Hepatocyte (in vitro differentiated cells): ENCODE measurements around the gene LRP1B. TPM values are rescaled to one million over a fixed set of nuclear protein-coding genes. Genes with fewer than 3 reads are reported as not detected.

Experiments
- DNase-seq: peaks from one replicate; pipeline ENCODE4 v3.0.0-alpha.2; 2016; ENCODE audit warnings: low spot score
- H2AFZ ChIP-seq: fragments of 200-600 bp; sonication (generic); 2 replicates; pipeline ENCODE4 v1.6.0; 2016; ENCODE audit warnings: antibody characterized with exemption, mild to moderate bottlenecking
- H3K27ac ChIP-seq: fragments of 200-600 bp; sonication (generic); 2 replicates; pipeline ENCODE4 v1.5.1; 2016; ENCODE audit warnings: mild to moderate bottlenecking
- H3K27me3 ChIP-seq: fragments of 200-600 bp; sonication (generic); 2 replicates; pipeline ENCODE4 v1.6.1; 2016
- H3K36me3 ChIP-seq: fragments of 200-600 bp; sonication (generic); replicated peaks from 2 replicates; pipeline ENCODE4 v1.5.1; 2016; ENCODE audit warnings: low read depth; ENCODE audit not compliant: insufficient read depth
- H3K4me1 ChIP-seq: fragments of 200-600 bp; sonication (generic); 2 replicates; pipeline ENCODE4 v1.5.1; 2016; ENCODE audit warnings: mild to moderate bottlenecking, moderate library complexity; ENCODE audit not compliant: insufficient read depth
- H3K4me2 ChIP-seq: fragments of 200-600 bp; sonication (generic); 2 replicates; pipeline ENCODE4 v1.6.0; 2016
- H3K4me3 ChIP-seq: fragments of 200-600 bp; sonication (generic); 2 replicates; pipeline ENCODE4 v1.5.1; 2016; ENCODE audit warnings: mild to moderate bottlenecking
- H3K79me2 ChIP-seq: fragments of 200-600 bp; sonication (generic); 2 replicates; pipeline ENCODE4 v1.6.0; 2017; ENCODE audit warnings: mild to moderate bottlenecking
- H3K9me2 ChIP-seq: fragments of 200-600 bp; sonication (generic); replicated peaks from 2 replicates; pipeline ENCODE4 v1.6.0; 2017; ENCODE audit warnings: mild to moderate bottlenecking; ENCODE audit not compliant: insufficient read depth
- H3K9me3 ChIP-seq: fragments of 200-600 bp; sonication (generic); 2 replicates; pipeline ENCODE4 v1.5.1; 2016; ENCODE audit warnings: low read depth, mild to moderate bottlenecking
- H4K20me1 ChIP-seq: fragments of 200-600 bp; sonication (generic); 2 replicates; pipeline ENCODE4 v1.6.0; 2016; ENCODE audit warnings: mild to moderate bottlenecking; ENCODE audit not compliant: insufficient read depth, poor library complexity, severe bottlenecking
- CTCF ChIP-seq: fragments of 200-600 bp; sonication (generic); IDR thresholded peaks from 2 replicates; pipeline ENCODE4 v1.5.1; 2016; ENCODE audit warnings: antibody characterized with exemption, mild to moderate bottlenecking; ENCODE audit not compliant: poor library complexity
- EZH2 ChIP-seq: fragments of 200-600 bp; sonication (generic); IDR thresholded peaks from 2 replicates; pipeline ENCODE4 v1.6.1; 2016; ENCODE audit warnings: antibody characterized with exemption, mild to moderate bottlenecking, borderline replicate concordance
- EZH2phosphoT487 ChIP-seq: fragments of 200-600 bp; sonication (generic); IDR thresholded peaks from one replicate; pipeline ENCODE4 v1.6.1; 2018; ENCODE audit warnings: antibody characterized with exemption, mild to moderate bottlenecking, low read depth, moderate library complexity; ENCODE audit not compliant: unreplicated experiment, severe bottlenecking
- WGBS: methylation state at CpG from one replicate; pipeline ENCODE4 v1.1.6; 2016; ENCODE audit warnings: low lambda C conversion rate; ENCODE audit errors: missing lambda C conversion rate; 5-methylcytosine and 5-hydroxymethylcytosine counted together
- polyA plus RNA-seq: library from polyadenylated mRNA; unstranded; fragments of >200 nt; fragmentation: Nextera tagmentation; extraction: Ambion mirVana; gene quantifications from 2 replicates; pipeline ENCODE4 v1.2.1, GENCODE V29; 2016
- total RNA-seq: library from RNA; depleted of rRNA; stranded (reverse); fragments of >200 nt; gene quantifications from 2 replicates; pipeline ENCODE4 v1.2.3, GENCODE V29; 2014

LRP1B gene
- total and polyA plus RNA-seq, 2 experiments from 2014 or later = 0.65 to 2.0 TPM

DNA sequence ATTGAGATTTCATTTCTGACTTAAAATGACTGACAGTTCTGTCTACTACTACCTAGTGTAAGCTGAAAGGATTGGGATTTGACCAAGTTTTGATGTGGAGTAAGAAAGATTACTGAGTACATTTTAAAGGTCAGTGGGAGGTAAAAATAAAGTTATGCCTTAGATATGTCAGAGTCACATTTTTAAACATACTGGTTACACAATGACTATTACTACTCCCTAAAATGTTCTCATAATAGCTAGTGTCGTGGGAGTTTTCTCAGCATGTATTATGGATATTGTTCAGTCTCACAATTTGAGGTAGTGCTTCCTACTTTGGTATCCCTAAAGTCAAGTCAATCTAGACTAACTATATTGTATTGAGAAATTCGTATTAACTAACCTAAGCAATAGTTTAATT lies 1092.5 kb downstream of the LRP1B start:
- 76% methylated on average over 2 of the region's 2 CpGs for WGBS
- no peak overlapping the region for H3K27ac ChIP-seq

DNA sequence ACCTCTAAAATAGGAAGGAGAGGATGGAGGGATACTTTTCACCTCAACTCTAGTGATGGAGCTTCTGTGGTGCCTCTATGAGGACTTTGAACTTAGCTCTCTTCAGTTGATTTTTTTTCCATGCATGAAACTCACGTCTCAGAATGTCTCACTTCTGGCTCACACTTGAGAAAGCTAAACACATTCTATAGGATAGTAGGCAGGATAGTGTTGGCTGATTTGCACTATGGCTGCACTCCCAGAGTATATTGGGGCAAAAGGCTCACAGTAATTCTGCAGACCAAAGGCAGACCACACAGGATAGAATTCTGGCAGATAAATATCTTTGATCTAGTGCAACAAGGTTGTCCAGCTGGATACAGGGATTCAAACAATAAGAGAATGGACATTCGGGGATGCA lies 1093.5 kb downstream of the LRP1B start:
- H3K36me3 ChIP-seq = no peaks in the 10 kb centered on the region
- H3K4me2 ChIP-seq = no peak overlapping the region
- H2AFZ ChIP-seq = no peak overlapping the region
- no peaks in the 10 kb centered on the region for H3K27me3 ChIP-seq
- no peak for DNase-seq
- no peak overlapping the region for H3K4me3 ChIP-seq
- no peaks in the 10 kb centered on the region for H3K9me3 ChIP-seq
- H3K9me2 ChIP-seq = no peaks in the 10 kb centered on the region
- H4K20me1 ChIP-seq = no peaks in the 10 kb centered on the region
- no peaks in the 10 kb centered on the region for H3K79me2 ChIP-seq
- TF ChIP-seq CTCF (no peak), EZH2 (no peak), EZH2phosphoT487 (no peak)
- no peak overlapping the region for H3K27ac ChIP-seq
- 80% methylated on average over 2 of the region's 2 CpGs for WGBS
- H3K4me1 ChIP-seq = no peaks in the 10 kb centered on the region

More for the DNA sequence above, 1092.5 kb downstream of the LRP1B start:
- Histone ChIP-seq H3K4me2 (no peak overlapping the region), H3K4me3 (no peak overlapping the region), H3K9me2 (no peaks in the 10 kb centered on the region), H3K9me3 (no peaks in the 10 kb centered on the region), H4K20me1 (no peaks in the 10 kb centered on the region), H2AFZ (no peak overlapping the region), H3K27me3 (no peaks in the 10 kb centered on the region), H3K79me2 (no peaks in the 10 kb centered on the region), H3K36me3 (no peaks in the 10 kb centered on the region), H3K4me1 (no peaks in the 10 kb centered on the region)
- TF ChIP-seq CTCF (no peak), EZH2phosphoT487 (no peak), EZH2 (no peak)
- no peak for DNase-seq

DNA sequence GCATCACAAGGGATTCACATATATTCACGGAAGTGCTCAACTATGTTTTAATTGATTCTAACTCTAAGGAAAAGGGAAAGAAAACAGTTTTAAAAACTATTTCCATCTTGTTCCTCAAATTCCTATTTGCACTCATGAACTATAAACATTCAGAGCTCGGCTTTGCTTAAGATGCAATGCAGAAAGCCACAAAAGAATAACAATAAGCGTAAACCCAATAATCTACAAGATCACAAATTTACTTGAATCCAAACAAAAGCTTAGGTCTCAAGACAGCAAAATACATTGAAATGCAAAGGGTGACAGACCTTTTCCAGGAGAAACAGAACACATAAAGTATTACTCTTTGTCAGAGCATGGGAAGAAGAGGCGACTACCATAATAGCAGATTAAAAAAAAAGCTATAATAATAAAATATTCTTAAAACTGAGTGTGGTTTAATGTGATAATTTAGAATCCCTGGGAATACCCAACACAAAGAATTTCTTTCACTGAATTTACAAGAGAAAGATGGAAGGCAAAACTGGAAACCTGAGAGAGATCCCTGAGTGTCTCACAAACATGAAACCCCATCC lies 1094.9 kb downstream of the LRP1B start:
- TF ChIP-seq CTCF (no peak), EZH2 (no peak), EZH2phosphoT487 (no peak)
- H2AFZ ChIP-seq = no peak overlapping the region
- 69% methylated on average over 4 of the region's 4 CpGs for WGBS
- H3K27me3 ChIP-seq = no peaks in the 10 kb centered on the region
- no peaks in the 10 kb centered on the region for H4K20me1 ChIP-seq
- no peak overlapping the region for H3K4me2 ChIP-seq
- DNase-seq = no peak
- H3K36me3 ChIP-seq = no peaks in the 10 kb centered on the region
- H3K4me3 ChIP-seq = no peak overlapping the region
- no peaks in the 10 kb centered on the region for H3K9me3 ChIP-seq
- no peak overlapping the region for H3K27ac ChIP-seq
- no peaks in the 10 kb centered on the region for H3K9me2 ChIP-seq
- H3K4me1 ChIP-seq = no peaks in the 10 kb centered on the region
- no peaks in the 10 kb centered on the region for H3K79me2 ChIP-seq
